Stimulated activated memory B cell treated with anti-CD40 and anti-IgM and Interleukin-4, amounts not matched to agents 10 μg/mL and 1 μg/mL and 100 μg/mL, for 72 hours (primary cell): ENCODE measurements around the gene RPL22.
"Not testable (repeated sequence)": the region's sequence is repeated elsewhere in the genome, so short reads cannot be mapped to it uniquely, and the experiment has no call there.

Source experiments
- ATAC-seq: fragments of 150-1000 bp; cut with Tn5 transposase; 2 replicates; pipeline ENCODE4 v1.10.0; 2021
- H3K27ac Mint-ChIP-seq: one replicate; pipeline ENCODE4 v1.8.0; 2022; ENCODE audit warnings: mild to moderate bottlenecking, mixed read lengths
- H3K27me3 Mint-ChIP-seq: one replicate; pipeline ENCODE4 v1.8.0; 2022; ENCODE audit warnings: mixed read lengths
- H3K36me3 Mint-ChIP-seq: one replicate; pipeline ENCODE4 v1.8.0; 2022; ENCODE audit warnings: mixed read lengths
- H3K4me1 Mint-ChIP-seq: one replicate; pipeline ENCODE4 v1.8.0; 2022; ENCODE audit warnings: mixed read lengths
- H3K4me3 Mint-ChIP-seq: one replicate; pipeline ENCODE4 v1.8.0; 2022; ENCODE audit warnings: mild to moderate bottlenecking, moderate library complexity, mixed read lengths
- H3K9me3 Mint-ChIP-seq: one replicate; pipeline ENCODE4 v1.8.0; 2022; ENCODE audit warnings: mixed read lengths

Gene RPL22

DNA sequence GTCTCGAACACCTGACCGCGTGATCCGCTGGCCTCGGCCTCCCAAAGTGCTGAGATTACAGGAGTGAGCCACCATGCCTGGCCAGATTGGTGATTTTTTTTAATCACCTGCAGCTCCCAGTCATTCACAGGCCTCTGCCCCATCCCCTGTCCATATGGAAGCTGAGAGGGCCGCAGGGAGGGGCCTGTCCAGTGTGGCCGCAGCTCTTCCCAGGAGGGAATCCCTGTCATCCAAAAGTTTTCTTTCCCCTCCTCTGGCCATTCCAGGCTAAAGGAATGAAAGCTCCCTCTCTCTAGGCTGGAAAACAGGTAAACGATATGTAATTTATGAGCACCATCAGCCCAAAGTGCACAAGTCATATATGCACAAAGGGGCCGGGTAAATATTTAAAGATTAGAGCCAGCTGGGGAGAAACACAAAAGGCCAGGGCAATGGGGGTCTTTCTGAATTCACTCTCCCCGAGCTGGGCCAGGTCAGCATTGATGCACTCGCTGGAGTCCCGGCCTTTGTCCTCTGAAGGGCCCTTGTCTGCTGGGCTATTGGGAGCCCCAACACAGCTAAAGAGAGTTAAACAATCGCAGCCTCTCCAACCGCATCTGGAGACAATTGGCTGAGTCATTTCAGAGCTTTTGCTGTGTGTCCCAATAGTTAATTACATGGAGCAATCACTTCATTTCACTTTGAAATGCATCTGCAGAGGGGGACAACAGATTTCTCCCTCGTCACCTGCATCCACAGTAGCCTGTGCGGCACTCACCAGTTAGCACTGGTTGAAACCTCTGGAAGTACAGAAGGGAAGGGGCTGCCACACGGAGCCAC lies 40.8 kb upstream of the RPL22 start:
- Mint-ChIP-seq H3K36me3 (no peaks in the 10 kb centered on the region), H3K27ac (no peak overlapping the region), H3K4me3 (no peak overlapping the region), H3K4me1 (peaks cover 21% of the 10 kb centered on the region), H3K27me3 (peaks cover 69% of the 10 kb centered on the region), H3K9me3 (no peaks in the 10 kb centered on the region)
- no peak for ATAC-seq

DNA sequence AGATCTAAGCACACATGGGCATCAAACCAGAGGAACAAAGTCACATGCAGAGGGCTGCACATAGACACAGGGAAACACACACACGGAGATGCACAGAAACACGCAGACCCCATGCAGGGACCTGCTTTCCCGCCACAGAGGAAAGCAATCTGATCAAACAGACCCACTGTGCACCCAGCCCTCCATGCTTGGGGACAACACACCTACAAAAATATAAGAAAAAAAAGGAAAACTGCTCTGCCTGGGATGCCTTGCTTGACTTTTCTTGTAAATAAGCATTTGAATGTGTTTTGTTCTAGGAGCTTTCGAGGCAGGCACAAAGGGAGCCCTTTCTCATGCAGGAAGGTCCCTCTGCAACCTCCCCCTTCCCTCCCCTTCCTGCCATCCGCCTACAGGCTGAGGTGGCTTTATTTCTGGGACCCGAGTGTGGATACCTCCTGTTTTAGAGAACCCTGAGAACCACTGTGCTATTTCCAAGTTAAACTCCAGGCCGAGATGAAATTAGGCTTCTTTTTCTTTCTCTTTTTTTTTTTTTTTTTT lies 39.9 kb upstream of the RPL22 start:
- H3K27me3 Mint-ChIP-seq, result peaks cover 61% of the 10 kb centered on the region
- ATAC-seq, result no peak
- no peaks in the 10 kb centered on the region for H3K9me3 Mint-ChIP-seq
- peaks cover 21% of the 10 kb centered on the region for H3K4me1 Mint-ChIP-seq
- H3K36me3 Mint-ChIP-seq, result no peaks in the 10 kb centered on the region
- H3K27ac Mint-ChIP-seq, result no peak overlapping the region
- H3K4me3 Mint-ChIP-seq, result no peak overlapping the region

DNA sequence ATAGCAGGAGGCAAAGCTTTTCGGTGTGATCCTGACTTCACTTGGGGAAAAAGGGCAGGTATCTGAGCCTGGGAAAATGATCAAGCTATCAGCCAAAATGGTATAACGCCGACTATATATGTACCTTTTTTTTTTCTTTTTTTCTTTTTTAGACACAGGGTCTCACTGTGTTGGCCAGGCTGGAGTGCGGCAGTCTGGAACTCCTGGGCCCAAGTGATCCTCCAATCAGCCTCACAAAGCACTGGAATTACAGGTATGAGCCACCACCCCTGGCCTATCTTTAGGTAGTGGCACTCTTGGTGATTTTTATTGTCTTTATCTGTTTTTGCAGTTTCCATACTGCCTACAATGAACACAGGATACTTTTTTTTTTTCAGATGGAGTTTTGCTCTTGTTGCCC lies 37.7 kb upstream of the RPL22 start:
- no peaks in the 10 kb centered on the region for H3K9me3 Mint-ChIP-seq
- ATAC-seq, result no peak
- H3K4me3 Mint-ChIP-seq, result no peak overlapping the region
- no peak overlapping the region for H3K27ac Mint-ChIP-seq
- H3K36me3 Mint-ChIP-seq, result peaks cover 12% of the 10 kb centered on the region
- peaks cover 32% of the 10 kb centered on the region for H3K4me1 Mint-ChIP-seq
- H3K27me3 Mint-ChIP-seq, result peaks cover 46% of the 10 kb centered on the region

DNA sequence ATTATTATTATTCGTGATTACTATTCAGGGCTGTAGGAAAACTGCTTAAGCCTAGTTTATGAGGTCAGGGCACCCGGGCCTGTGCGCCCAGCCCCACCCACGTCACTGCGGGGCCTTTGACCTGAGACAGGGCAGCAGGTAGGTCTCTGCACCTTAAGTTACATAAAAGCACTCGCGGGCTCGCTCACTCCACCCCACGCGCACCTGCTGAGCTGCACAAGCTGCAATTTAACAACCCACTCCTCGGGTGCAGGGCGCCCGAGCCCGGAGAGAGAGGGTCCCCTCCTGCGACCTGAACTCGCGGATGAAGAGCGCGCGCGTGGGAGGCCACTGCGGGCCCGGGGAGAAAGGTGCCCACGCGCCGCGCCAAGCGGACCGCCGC lies 35.9 kb upstream of the RPL22 start:
- peaks cover 25% of the 10 kb centered on the region for H3K36me3 Mint-ChIP-seq
- H3K27ac Mint-ChIP-seq, result peak overlapping the region; percentile 77
- H3K4me1 Mint-ChIP-seq, result peaks cover 22% of the 10 kb centered on the region
- H3K9me3 Mint-ChIP-seq, result no peaks in the 10 kb centered on the region
- H3K4me3 Mint-ChIP-seq, result peak overlapping the region; percentile 88
- ATAC-seq, result no peak
- peaks cover 28% of the 10 kb centered on the region for H3K27me3 Mint-ChIP-seq

DNA sequence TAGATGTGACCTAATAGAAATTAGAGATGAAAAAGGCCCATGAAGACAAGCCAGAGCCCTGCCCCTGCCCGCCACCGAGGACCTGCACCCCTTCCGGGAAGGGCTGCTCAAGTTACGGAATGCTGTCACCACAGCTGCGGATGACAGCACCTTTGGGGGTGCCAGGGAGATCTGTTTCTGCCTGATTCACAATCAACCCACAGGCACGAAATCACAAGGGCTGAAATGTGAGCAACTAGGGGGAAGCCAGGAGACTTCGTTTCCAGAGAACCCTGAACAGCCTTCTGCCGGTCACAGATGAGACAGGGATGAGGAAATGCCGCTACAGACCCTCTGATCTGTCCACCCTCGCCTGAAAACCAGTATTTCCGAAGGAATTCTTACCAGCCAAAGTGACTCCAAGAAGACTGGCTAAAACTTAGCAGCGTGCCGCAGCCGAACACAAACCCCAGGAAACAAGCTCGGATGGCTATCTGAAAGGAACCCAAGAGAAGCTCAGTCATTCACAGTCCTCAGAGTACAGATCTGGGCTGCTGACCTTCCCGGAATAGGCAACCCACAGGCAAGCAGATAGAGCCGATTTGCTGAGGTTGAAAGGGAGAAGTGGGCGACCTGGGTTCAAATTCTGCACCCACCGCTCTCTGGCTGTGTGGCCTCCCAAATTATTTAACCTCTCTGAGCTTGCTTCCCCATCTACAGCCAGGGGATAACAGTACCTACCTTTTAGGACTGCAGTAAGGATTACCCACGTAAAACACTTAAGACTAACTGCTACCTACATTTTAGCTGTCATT lies 35.3 kb upstream of the RPL22 start:
- Mint-ChIP-seq H3K9me3 (no peaks in the 10 kb centered on the region), H3K36me3 (peaks cover 28% of the 10 kb centered on the region), H3K4me1 (peaks cover 22% of the 10 kb centered on the region), H3K27ac (peak overlapping the region; percentile 77), H3K27me3 (peaks cover 22% of the 10 kb centered on the region), H3K4me3 (peak overlapping the region; percentile 88)
- ATAC-seq, result no peak

DNA sequence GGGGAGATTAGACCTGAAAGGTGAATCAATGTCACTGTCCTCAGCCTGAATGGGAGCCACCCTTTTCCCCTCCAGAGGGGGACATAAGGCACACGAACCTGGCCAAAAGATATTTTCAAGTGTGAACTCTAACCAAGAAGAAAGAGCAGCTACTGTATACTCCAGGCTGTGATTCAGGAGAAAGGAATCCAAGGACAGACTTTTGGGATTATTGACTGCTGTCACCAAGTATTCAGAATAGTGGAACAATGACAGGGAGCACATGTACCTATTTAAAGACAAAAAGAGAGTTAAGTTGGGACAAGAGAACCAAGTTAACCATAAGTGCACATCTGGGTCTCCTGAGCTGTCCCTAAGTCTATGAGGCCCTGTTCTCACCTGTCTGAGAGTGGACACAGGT lies 34.0 kb upstream of the RPL22 start:
- H3K27me3 Mint-ChIP-seq, result peaks cover 9% of the 10 kb centered on the region
- no peak overlapping the region for H3K27ac Mint-ChIP-seq
- no peaks in the 10 kb centered on the region for H3K9me3 Mint-ChIP-seq
- ATAC-seq, result no peak
- H3K4me1 Mint-ChIP-seq, result peaks cover 22% of the 10 kb centered on the region
- H3K36me3 Mint-ChIP-seq, result peaks cover 31% of the 10 kb centered on the region
- H3K4me3 Mint-ChIP-seq, result no peak overlapping the region

DNA sequence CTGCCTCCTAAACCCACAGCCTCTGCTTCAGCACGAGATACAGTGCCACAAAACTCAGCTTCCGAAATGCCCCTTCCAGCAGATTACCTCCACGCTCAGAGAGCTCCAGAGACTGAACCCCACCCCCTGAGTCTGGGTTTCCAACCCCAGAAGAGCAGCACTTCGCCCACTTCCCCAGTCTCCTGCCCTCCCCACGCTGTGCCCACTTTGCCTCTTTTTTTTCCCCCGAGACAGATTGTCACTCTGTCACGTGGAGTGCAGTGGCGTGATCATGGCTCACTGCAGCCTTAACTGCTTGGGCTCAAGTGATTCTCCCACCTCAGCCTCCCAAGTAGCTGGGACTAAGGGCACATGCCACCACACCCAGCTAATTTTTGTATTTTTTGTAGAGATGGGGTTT lies 26.3 kb upstream of the RPL22 start:
- no peak overlapping the region for H3K4me3 Mint-ChIP-seq
- no peak overlapping the region for H3K27ac Mint-ChIP-seq
- peaks cover 63% of the 10 kb centered on the region for H3K36me3 Mint-ChIP-seq

DNA sequence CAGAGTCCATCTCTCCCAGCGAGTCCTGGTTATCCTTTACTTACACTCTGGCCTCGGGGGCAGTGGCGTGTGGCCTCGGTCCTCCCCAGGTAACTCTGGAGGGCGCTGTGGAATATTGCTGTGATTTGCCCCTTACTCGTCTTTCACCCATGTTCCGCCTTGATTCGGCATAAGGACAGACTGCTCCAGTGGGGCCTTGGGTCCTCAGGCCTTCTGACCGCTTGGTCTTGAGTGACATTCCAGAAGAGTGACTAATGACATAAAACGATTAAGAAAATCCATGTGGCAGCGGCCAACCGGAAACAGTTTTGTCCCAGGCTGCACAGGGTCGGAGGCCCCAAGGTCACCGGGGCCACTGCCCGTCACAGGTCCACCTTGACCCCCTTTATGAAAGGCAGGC lies 25.3 kb upstream of the RPL22 start:
- no peak overlapping the region for H3K27ac Mint-ChIP-seq
- H3K4me3 Mint-ChIP-seq, result no peak overlapping the region
- H3K27me3 Mint-ChIP-seq, result no peaks in the 10 kb centered on the region
- H3K4me1 Mint-ChIP-seq, result no peaks in the 10 kb centered on the region
- ATAC-seq, result no peak
- H3K9me3 Mint-ChIP-seq, result no peaks in the 10 kb centered on the region
- peaks cover 65% of the 10 kb centered on the region for H3K36me3 Mint-ChIP-seq

More for the DNA sequence above, 26.3 kb upstream of the RPL22 start:
- H3K27me3 Mint-ChIP-seq, result no peaks in the 10 kb centered on the region
- no peaks in the 10 kb centered on the region for H3K9me3 Mint-ChIP-seq
- no peaks in the 10 kb centered on the region for H3K4me1 Mint-ChIP-seq
- no peak for ATAC-seq

DNA sequence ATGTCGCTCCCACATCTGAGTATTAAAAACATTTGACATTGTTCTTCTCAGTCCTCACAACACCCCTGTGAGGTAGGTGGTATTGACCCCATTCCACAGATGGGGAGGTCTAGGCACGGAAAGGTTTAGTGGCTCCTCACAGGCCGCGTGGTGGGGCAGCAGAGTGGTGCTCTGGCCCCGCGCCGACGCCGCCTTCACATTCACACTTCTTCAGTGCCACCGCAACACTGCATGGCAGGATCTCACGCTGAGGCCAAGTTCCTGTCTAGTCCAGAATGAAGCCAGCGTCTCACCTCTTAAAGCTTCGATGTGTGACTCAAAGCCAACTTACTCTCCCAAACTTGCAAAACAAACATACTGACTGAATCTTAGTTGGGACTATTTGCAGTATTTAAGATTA lies 24.2 kb upstream of the RPL22 start:
- Mint-ChIP-seq H3K27me3 (peaks cover 5% of the 10 kb centered on the region), H3K9me3 (no peaks in the 10 kb centered on the region), H3K4me1 (peaks cover 5% of the 10 kb centered on the region), H3K4me3 (no peak overlapping the region), H3K27ac (no peak overlapping the region), H3K36me3 (peaks cover 62% of the 10 kb centered on the region)
- no peak for ATAC-seq

DNA sequence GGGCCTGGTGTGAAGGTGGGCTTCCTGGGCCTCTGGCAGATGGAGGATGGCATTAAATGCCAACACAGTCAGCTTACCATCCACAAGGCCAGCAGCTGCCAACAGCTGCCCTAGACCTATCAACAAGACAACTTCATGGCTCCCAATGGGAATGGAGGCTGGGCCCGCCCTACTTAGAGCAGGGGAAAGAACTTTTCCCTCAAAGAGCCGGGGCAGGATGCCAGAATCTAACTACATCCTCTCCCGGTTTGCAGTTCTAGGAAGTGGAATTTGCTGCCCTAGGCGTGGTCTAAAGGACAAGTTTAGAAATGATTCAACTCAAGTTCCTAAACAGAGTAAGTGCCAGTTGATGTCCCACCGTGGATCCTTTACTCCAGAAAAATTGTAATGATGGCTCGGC lies 23.2 kb upstream of the RPL22 start:
- Mint-ChIP-seq H3K4me3 (no peak overlapping the region), H3K4me1 (peaks cover 12% of the 10 kb centered on the region), H3K27ac (no peak overlapping the region), H3K27me3 (peaks cover 14% of the 10 kb centered on the region), H3K9me3 (no peaks in the 10 kb centered on the region), H3K36me3 (peaks cover 62% of the 10 kb centered on the region)
- ATAC-seq, result no peak

DNA sequence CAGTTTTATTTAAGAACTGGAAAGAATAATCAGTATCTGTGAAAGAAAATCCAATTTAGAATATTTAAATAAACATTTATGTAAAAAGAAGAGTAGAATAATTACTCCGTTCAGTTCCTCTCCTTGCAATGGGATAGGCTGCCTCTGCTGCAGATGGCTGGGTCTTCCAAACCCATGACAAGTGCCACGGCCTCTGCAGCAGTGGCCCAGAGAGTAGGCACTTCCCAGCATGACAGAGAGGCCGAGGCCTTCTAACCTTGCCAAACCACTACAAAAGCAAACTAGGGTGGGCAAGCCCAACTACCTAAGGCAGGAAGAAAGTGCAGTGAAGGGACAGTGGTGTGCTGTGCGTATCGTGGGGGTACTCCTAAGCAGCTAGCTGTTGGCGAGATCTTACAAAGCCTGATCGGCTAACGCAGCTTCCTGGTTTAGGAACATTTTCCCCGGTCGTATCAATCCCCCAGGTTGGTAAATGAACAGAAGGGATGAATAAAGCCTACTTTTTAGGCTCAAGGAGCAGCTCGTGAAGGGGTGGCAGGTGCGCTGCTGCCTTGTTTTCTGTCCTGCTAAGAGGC lies 21.9 kb upstream of the RPL22 start:
- Mint-ChIP-seq H3K27ac (no peak overlapping the region), H3K4me3 (no peak overlapping the region), H3K36me3 (peaks cover 59% of the 10 kb centered on the region), H3K27me3 (peaks cover 28% of the 10 kb centered on the region), H3K4me1 (peaks cover 15% of the 10 kb centered on the region), H3K9me3 (no peaks in the 10 kb centered on the region)
- no peak for ATAC-seq

DNA sequence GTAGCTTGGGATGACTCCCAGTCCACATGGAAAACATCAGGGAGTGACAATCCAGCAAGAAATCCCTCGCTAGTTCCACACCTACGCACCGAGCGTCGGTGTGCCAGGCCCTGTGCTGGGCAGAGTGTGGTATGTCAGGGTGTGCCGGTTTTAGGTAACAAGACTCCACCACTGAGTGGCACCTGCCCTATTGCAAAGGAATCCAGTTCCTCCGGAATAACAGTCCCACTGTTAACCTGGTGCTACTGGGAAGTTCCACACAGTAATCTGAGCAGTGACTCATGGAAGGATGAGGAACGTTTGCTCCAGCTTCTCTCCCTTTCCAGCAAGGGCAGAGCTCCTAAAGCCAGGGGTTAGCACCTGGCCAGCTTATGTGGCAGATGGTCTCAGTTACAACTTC lies 20.8 kb upstream of the RPL22 start:
- Mint-ChIP-seq H3K36me3 (peaks cover 48% of the 10 kb centered on the region), H3K4me1 (peaks cover 15% of the 10 kb centered on the region), H3K4me3 (no peak overlapping the region), H3K9me3 (no peaks in the 10 kb centered on the region), H3K27me3 (peaks cover 38% of the 10 kb centered on the region), H3K27ac (no peak overlapping the region)
- no peak for ATAC-seq

DNA sequence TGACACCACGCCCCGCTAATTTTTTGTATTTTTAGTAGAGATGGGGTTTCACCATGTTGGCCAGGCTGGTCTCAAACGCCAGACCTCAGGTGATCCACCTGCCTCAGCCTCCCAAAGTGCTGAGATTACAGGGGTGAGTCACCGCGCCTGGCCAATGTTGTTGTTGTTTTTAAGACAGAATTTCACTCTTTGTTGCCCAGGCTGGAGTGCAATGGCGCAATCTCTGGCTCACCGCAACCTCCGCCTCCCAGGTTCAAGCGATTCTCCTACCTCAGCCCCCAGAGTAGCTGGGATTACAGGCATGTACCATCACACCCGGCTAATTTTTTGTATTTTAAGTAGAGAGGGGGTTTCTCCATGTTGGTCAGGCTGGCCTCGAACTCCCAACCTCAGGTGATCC lies 20.2 kb upstream of the RPL22 start:
- H3K9me3 Mint-ChIP-seq, ATAC-seq, H3K4me3 Mint-ChIP-seq, H3K27ac Mint-ChIP-seq: not testable (repeated sequence)
- Mint-ChIP-seq H3K27me3 (peaks cover 44% of the 10 kb centered on the region), H3K36me3 (peaks cover 42% of the 10 kb centered on the region), H3K4me1 (peaks cover 15% of the 10 kb centered on the region)

DNA sequence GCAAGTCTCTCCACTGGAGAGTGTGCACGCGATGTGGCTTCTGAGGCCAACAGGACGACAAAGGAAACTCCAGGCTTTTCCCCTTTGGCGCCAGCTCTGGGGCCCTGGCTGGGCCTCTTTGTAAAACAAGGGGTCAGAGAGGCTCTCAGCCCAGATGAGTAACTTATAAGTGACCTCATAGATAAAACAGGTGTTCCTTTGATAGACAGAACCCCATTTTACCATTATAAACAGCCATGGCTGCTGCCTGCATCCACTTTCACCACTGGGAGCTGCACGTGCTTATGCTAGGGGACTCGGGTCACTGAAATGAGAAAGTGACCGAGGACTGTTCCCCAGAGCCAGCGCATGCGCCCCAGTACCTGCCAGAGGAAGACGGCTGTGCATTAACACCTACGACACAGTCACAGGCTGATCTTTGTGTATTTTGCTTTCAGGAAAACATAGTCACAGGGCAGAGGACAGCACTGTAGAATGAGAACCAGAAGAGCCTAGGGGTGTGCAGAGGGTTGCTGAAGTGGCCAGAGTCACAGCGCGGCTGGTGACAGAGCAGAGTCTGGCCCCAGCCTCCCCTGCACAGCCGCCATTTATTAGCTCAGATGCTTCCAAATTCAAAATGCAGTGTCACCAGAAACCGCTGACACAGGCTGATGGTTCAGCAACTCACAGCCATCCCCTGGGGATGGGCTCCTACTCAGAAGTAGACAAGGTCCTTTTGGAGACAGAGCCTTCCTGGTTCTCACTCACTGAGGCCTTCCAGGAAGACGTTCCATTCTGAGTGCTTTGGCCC lies 19.2 kb upstream of the RPL22 start:
- H3K4me3 Mint-ChIP-seq, result no peak overlapping the region
- no peak overlapping the region for H3K27ac Mint-ChIP-seq
- peaks cover 3% of the 10 kb centered on the region for H3K9me3 Mint-ChIP-seq
- H3K36me3 Mint-ChIP-seq, result peaks cover 31% of the 10 kb centered on the region
- peaks cover 50% of the 10 kb centered on the region for H3K27me3 Mint-ChIP-seq
- no peak for ATAC-seq
- peaks cover 15% of the 10 kb centered on the region for H3K4me1 Mint-ChIP-seq
